Measurements from ENCODE around the gene ITSN2.

Gene ITSN2

DNA sequence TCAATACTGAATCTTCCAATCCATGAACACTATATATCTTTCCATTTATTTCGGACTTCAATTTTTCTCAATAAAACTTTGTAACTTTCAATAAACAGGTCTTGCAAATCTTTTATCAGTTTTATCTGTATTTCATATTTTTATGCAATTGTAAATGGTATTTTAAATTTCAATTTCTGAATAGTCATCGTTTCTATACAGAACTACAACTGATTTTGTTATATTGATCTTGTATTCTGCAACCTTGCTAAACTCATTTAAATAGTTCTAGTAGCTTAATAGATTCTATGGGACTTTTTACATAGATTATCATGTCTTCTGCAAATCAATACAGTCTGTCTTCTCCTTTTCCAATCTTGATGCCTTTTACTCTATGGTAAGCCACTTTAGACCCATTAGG, 95.1 kb downstream of the ITSN2 start:
- DNase-seq (ENCODE audit: low read depth), result no peak

DNA sequence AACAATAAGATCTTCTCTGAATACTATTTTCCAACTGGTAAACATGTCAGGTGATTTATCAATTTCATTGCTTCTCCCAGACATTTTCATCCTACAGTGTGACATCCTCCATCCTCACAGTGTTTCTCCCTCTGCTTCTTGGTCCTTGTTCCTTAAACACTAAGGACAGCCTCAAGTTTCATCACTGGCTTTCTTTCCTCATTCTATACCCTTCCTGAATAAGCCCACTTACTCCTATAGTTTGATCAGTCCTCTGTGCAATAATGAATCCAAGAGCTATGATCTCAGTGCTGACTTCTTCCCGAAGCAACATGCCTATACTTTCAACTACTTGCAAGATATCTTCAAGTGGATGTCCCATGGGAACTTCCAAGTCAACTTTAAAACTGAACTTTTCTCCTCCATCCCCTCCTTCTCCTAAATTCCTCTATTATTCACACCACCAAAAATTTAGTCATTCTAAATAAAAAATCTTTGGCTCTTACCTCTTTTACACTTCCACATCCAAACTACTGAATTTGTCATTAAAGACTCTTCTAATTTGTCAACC, 97.8 kb downstream of the ITSN2 start:
- no peak for DNase-seq (ENCODE audit: low read depth)

DNA sequence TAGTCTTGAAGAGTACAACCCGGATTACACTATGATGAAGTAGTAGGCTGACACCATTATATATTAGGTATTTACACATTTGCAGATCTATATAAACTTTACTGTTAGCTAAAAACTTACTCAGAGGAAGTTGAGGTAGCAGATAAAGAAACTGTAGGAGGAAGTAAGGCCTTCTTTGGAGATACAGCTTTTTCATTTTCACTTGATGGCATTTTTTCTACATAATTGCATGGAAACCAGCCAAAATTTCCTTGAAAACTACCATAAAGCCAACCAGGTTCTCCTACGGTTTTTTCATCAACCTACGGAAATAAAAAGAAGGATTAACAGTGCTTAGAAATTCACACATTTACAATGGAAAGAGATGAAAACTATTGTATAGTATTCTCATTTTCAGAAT, 98.9 kb downstream of the ITSN2 start:
- DNase-seq (ENCODE audit: low read depth), result no peak

DNA sequence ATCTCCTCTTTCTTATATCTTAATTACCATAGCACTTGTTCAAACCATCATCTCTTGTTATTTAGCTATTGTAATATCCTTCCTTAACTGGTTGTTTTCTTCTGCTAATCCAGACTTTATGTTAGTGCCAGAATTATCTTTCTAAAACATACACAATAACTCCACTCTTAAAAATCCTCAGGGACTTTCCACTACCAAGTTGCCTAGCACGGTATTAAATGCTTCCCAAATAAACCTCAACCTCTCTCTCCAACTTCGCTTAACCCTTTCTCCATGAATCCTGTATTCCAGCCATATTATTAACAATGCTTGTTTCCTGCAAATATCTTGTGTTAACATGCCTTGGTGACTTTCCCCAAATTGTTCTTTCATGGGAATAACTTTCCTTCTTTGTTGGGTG, 101.0 kb downstream of the ITSN2 start:
- DNase-seq (ENCODE audit: low read depth), result no peak

DNA sequence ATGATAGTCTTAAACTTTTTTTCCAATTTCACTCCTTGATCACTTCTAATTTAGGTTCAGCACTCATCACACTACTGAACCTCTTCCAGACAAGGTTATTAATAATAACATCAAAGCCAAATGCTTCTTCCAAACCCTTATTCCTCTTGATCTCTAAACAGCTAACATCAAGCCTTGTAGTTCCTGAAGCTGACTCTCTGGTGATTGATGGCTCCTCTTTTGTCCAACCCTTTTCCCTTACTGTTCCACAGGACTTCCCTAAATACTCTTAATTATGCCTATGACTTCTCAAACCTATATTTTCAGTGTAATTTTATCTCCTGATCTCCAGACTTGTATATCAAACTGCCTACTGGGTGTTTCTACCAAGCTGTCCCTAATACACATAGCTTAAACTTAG, 101.6 kb downstream of the ITSN2 start:
- DNase-seq (ENCODE audit: low read depth), result no peak

DNA sequence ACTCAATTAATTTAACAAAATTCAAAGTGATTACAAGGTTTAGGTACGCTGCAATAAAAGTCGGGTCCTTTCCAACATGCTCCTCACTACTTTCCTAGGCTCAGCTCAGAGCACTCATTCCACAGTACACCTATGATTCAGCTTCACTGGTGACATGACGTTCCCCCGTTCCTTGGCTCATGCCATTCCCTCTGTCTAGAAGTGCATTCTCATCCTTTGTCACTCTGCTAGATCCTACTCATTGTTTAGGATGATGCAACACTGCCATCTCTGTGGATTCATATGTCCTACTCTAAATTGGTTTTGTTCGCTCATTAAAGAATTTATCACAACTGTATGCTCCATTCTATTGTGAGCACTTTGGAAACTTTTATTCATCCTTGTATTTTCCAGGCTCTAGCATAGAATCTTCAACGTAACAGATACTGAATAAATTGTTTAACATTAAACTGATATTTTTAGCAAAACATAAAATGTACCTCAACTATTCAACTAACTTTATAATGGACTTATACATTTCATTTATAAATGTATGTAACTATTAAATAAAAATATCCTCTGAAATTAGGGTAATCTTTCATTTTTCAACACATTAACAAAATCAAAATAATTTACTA, 106.9 kb downstream of the ITSN2 start:
- no peak for DNase-seq (ENCODE audit: low read depth)

DNA sequence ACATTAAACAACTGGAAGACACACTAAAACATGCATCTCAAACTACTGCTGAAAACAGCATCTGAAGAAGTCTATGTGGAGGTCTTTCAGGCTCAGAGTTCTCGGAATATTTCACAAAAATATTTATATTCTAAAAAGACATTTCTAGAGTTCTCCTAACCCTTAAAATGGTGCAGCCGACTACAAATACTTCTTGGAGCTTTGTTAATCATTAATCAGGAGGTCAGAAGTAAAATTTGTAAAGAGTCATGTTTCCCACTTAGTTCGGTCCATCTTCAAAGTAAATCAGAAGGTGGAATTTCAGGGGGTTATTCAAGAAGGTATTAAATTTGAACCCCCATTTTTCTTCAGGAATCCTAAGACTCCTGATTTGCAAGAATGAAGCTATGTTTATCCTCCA, 112.7 kb downstream of the ITSN2 start:
- no peak for DNase-seq (ENCODE audit: low read depth)

DNA sequence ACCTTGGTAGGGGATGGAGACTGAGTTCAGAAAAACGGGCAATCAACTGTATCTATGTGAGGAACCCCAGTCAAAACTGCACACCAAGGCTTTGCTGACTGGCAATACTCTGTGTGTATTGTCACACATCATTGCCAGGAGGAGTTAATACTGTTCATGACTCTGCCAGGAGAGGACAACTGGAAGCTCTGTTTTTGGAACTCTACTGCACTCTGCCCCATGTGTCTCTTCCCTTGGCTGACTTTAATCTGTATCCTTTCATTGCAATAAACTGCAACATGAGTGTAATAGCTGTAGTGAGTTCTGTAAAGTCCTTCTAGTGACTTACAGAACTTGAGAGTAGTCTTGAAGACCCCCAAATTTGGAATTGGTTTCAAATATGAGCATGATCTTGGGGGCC, 113.2 kb downstream of the ITSN2 start:
- DNase-seq (ENCODE audit: low read depth), result no peak

DNA sequence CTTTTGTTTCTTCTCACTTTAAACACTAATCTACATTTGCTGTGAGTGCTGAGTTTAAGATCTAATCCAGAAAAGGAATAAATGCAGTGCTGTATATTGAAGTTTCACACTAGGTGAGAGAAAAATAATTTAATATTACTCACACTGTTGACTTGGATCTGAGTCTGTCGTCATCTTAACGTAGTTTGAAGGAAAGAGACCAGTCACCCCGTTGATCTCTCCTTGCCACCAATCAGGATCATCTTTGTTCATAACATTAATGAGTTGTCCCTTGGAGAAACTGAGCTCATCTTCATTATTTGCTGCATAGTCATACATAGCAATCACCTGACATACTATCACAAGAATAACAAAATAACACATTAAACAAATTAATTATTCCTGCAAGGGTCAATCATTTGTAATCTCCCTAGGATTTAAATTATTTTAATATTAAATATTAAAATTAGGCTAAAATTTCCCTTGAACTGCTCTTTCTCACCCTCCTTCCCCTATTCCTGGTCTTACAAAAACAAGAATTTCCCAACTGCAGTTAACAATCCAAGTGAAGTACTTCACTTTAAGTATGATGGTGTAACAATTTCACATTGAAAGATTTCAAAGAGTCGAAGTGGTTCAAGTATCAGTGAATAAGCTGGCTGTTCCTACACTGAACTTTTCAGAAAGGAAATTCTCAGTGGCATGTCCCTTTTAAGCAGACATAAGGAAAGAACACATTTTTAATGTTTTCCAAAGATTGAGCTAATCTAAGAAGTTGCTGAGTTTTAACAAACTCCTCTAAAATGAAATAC, 114.2 kb downstream of the ITSN2 start:
- DNase-seq (ENCODE audit: low read depth), result no peak

- DNase-seq (ENCODE audit: low read depth), result no peak
Measured at GRCh38 chr2:24241528-24241927, 118.8 kb downstream of the ITSN2 start.

GRCh38 chr2:24239553-24239952, 120.8 kb downstream of the ITSN2 start:
- no peak for DNase-seq (ENCODE audit: low read depth)

GRCh38 chr2:24238158-24238557, 122.2 kb downstream of the ITSN2 start:
- no peak for DNase-seq (ENCODE audit: low read depth)

DNA sequence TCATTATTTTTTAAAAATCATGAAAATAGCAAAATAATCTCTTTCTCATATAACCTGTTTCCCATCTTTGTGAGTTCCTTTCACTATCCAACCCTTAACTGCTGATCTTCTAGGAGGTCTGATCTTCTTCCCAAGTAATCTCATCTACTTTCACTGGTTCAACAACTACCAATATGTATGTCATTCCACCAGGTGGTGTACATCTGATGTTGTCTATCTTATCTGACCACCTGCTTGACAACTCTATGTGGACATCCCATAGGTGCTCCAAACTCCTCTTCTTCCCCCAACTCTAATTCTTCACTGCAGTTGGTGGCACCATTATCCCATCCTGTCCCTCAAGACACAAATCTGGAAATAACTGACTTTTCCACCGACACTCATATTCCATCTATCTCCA, 123.0 kb downstream of the ITSN2 start:
- DNase-seq (ENCODE audit: low read depth), result no peak

DNA sequence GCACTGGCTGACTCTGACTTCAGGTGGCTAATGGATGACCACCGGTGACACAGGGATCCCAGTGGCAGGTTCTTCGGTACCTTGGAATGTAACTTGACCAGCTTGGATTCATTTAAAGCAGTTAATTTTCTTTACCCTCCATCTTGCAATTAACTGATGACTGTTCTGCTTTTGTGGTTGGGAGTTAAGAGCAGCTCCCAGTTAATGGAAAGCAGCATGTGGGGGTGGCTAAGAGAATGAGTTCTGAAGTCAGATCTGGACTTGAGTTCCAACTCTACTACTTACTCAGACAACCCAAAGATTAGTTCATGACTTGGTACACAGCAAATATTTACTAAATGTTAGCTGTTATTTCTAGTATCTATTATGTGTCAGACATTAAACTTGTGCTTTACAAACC, 127.0 kb downstream of the ITSN2 start:
- no peak for DNase-seq (ENCODE audit: low read depth)

DNA sequence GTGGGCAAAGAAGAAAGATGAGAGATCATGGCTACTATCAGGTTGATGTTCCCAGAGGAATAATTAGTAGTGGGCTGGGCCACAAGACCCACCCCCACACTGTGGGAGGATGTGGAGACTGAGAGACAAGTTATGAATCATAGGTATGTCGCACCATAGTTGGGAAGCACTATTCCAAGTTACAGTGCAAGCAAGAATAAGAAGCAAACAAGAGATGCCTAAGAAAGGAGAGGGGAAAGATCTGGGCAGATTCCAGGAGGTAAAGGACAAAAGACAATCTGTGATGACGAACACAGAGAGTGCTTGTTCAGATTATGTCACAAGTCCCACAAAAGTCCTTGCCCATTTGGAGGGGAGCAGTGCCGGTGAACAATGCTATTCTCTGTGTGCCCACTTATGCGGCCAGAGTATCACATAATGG, 128.9 kb downstream of the ITSN2 start:
- DNase-seq (ENCODE audit: low read depth), result no peak

- DNase-seq (ENCODE audit: low read depth), result no peak
Measured at GRCh38 chr2:24228470-24228869, 131.9 kb downstream of the ITSN2 start.

DNA sequence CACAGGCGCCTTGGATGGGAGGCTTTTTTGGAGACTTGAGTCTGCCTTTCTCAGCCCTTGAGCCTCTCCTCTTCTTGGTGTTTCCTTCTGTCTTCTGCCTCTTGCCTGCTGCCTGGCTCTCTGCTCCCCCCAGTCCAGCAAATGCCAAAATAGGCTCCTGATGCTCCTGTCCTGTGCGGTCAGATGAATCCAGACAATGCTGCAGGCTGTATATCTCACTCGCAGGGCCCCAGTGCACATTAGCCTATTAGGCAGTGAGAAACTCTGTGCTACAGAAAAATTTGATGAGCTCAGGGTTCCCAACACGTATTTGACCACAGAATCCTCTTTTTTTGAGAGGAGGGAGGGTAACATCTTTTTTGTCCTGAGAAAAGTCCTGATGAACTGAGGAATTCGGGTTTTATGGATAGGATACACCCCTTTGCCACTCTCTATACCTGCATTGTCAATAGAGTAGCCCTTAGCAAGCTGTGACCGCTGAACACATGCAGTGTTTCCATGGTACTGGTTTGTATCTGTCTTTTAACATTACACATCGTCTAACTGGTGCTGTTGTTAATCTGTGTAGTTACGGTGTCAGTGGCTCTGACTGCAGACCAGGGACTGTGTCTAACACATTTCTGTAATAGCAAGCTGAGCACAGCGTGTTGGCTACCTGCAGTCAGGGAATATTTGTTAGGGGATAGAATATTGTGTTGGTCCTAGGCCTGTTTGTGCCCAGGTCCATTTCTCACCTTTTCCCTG, 134.7 kb downstream of the ITSN2 start:
- no peak for DNase-seq (ENCODE audit: low read depth)

- no peak for DNase-seq (ENCODE audit: low read depth)
Measured at GRCh38 chr2:24222946-24223345, 137.4 kb downstream of the ITSN2 start.

- no peak for DNase-seq (ENCODE audit: low read depth)
Measured at GRCh38 chr2:24221343-24222050, 138.8 kb downstream of the ITSN2 start.

- no peak for DNase-seq (ENCODE audit: low read depth)
Measured at GRCh38 chr2:24220554-24221291, 139.6 kb downstream of the ITSN2 start.

- no peak for DNase-seq (ENCODE audit: low read depth)
Measured at GRCh38 chr2:24214880-24215279, 145.5 kb downstream of the ITSN2 start.

- DNase-seq (ENCODE audit: low read depth), result no peak
Measured at GRCh38 chr2:24211408-24211807, 148.9 kb downstream of the ITSN2 start.
